ENCODE measurements around the gene RPL26.
"Not testable (repeated sequence)": the region's sequence is repeated elsewhere in the genome, so short reads cannot be mapped to it uniquely, and the experiment has no call there.

The RPL26 gene

DNA sequence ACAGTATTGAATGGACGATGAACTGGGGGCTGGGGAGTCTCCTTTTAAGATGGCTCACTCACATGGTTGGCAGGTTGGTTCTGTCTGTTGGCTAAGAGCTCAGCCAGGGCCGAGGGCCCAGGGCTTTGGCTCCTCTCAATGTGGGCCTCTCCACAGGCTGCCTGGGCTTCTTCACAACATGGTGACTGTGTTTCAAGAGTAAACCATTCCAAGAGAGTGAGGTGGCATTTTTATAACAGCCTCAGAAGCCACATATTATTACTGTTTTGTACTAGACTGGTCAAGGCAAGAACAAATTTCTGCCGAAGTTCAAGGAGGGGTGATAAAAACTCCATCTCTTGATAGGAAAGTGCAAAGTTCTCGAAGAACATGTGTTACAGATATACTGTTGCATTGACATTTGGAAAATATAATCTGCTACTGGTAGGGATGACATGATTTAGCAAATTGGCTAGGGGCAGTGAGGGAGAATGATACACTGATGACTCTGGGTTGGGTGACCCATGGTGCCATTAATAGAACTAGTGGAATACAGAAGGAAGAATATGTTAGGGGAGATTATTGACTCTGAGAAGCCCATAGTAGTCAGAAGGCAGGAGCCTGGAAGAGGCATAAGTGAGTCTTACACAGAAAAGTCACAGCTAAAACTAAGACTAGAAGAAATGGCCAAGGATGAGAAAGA lies 20.2 kb downstream of the RPL26 start:
- no peak for DNase-seq

DNA sequence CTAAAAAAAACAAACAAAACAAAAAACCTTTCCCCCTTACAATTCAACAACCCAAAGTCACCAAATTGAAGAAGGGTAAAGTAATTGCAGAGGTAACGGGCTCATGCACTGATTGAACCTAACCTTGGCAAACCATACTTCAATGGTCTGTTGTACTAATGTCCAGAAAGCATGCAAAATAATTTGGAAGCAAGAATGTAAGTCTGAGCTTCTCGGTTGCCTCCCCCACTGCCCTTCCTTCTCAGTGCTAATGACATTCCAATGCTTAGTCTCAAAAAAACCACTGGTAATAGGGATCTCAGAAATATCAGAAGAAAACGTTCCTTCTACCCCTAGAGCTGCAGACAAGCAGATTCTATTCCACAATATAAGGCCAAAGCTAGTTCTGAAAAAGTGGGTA lies 22.2 kb downstream of the RPL26 start:
- no peak for DNase-seq

DNA sequence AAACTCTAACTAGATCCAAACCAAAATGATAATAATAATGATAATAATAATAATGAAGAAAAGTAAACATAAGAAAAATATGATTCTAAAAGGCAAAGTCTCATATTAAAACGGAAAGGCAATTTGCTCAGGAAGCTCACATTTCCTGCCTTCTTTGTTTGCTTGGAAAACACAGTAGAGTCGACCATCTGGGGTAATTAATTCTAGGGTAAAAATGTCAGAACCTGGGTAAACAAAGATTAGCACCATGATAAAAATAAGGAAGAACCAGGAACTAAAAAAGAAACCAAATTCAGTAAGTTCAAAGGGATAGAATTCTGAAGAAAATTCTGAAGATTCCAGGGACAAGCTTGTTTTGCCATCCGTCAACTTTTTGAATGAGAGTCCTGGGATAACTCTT lies 22.7 kb downstream of the RPL26 start:
- DNase-seq: no peak

DNA sequence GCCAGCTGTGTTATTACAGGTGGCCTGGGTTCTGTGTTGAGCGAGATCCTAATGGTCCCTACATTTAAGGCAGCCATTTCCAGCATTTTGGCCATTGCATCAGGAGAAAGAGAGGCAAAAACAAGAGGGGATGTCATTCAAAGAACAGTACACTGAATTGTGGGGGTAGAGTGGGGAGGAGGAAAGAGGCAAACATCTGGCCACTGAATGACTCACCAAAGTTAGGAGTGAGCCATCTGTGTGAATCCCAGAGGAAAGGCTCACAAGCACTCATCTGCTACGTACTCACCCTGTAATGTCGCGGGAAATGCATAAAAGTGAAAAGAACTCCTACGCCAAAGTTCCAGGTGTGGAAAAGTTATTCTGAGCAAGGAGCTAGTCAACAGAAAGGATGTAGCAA lies 23.2 kb downstream of the RPL26 start:
- no peak for DNase-seq

DNA sequence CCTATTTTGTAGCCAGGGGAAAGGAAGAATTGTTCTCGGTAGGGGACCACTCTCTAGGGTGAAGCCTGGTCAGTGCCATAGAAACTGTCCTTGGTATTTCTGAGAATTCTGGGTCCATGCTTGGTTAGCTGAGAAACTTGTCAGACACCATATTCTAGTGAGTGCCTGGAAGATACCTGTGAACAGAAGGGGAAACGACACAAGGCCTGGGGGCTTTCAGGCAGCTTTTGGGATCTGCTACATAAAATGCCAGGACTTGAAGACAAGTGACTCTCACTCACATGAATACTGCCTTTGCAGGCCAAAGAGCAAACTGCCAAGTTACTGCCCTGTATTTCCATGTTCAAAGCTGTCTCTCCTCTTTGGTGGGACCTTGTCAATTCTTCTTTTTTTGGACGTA lies 25.1 kb downstream of the RPL26 start:
- no peak for DNase-seq

DNA sequence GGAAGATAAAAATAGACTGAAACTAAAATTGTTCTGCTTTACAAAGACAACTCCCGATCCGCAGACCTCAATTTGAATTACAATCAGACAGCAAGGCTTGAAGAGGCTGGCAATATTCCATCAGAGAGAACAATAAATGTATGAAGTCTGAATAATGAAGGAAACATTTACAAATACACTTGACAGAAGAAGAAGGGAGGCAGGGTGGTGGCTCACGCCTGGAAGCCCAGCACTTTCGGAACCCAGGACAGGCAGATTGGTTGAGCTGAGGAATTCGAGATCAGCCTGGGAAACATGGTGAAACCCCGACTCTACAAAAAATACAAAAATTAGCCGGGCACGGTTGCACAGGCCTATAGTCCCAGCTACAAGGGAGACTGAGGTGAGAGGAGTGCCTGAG lies 28.8 kb downstream of the RPL26 start:
- DNase-seq: no peak

DNA sequence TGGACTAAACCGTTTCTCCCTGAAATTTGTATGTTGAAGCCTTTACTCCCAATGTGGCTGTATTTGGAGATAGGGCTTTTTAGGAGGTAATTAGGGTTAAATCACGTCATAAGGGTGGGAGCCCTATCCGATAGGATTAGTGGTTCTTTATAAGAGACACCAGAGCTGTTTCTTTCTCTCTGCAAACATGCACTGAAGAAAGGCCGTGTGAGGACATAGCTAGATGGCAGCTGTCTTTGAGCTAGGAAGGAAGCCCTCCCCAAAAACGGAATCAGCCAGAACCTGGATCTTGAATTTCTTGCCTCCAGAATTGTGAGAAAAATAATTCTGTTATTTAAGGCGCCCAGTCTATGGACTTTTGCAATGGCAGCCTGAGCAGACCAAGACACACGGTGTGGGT lies 29.3 kb downstream of the RPL26 start:
- no peak for DNase-seq

DNA sequence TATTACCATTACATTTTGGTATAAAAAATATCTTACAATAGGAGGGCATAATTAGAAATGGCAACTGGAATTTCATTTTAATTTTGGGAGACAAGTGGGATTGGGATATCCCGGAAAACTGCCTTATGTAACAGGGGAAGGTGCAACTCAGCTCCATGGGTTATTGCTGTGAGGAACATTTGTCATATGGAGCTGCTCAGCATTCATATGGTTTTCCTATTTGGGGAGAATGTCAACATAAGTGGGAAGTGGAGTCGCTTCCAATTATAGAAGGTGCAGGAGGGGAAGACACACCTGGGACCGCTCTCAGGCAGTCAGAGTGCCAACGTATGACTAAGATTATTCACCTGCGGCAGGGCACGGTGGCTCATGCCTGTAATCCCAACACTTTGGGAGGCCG lies 32.7 kb downstream of the RPL26 start:
- DNase-seq: no peak

DNA sequence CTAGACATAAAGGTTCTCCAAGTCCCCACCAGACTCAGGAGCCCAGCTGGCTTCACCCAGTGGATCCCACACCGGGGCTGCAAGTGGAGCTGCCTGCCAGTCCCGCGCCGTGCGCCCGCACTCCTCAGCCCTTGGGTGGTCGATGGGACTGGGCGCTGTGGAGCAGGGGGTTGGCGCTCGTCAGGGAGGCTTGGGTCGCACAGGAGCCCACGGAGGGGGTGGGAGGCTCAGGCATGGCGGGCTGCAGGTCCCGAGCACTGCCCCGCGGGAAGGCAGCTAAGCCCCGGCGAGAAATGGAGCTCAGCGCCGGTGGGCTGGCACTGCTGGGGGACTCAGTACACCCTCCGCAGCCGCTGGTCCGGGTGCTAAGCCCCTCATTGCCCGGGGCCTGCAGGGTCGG lies 36.0 kb downstream of the RPL26 start:
- DNase-seq: not testable (repeated sequence)

DNA sequence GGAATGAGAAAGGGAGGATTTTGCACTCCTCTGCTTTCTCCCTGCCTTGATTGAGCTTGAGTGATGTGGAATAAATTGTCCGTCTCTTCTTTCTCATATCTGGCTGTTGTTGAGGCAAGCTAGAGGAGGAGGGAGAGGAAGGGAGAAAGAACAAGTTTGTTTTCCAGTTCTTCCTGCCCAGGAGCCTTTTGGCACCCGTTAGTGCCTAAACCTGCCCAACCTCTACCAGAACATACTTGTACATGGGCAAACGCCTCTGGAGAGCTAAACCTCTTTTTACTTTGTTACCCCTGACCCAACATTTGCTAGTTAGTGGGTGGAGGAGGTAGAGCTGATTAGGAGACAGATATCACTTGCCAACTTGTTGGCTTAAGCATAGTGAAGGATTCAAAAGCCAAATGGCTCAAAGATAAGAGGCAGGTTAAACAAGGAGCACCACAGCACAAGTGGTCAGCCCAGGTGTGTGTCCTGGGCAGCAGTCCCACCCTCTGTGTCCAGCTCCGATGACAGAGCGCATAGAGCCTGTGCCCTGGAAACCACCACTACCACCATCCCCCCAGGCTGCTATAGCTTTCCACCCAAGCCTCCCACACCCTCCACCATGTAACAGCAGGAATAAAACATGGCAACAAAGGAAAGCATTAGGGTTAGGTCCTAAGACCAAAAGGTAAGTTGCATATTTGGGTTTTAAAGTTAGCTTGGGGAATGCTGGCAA lies 36.9 kb downstream of the RPL26 start:
- no peak for DNase-seq

DNA sequence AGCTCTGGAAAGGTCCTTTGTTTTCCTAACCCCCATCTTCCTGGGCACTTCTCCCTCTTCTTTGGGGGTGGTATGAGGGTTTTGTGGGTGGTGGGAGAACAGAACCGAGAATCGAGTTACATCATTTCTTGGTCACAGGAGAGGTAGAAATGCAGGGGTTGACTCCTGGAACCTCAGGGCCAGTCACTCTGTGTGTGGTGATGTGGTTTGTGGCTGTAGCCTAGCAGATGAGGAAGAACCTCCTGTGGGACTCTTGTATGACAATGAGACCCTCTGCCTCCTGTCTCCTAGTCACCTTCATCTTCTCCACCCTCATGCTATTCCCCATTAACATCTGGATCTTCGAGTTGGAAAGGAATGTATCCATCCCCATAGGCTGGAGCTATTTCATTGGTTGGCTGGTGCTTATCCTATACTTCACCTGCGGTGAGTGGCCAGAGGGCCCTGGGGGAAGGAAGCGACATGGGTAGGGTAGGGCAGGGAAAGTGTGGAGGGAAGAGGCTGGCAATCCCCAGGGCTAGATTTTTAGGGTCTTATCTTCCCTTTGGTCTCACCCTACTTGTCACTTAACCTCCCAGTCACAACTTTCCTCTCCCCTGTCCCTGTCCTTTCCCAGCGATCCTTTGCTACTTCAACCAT lies 37.8 kb downstream of the RPL26 start:
- no peak for DNase-seq

DNA sequence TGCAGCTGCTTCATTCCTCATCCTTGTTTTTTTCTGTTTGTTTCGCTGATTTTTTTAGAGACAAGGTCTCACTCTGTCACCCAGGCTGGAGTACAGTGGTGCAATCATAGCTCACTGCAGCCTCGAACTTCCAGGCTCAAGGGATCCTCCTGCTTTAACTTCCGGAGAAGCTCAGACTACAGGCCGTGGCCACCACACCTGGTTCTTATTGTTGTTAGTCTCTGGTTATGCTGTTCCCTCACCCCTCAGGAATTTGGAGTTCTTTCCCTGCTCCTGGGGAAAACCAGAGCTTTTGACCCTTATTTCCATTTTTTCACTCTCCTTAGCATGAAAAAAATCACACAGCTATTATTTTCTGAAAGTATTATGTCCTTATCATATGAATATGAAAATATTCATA lies 41.5 kb downstream of the RPL26 start:
- no peak for DNase-seq

DNA sequence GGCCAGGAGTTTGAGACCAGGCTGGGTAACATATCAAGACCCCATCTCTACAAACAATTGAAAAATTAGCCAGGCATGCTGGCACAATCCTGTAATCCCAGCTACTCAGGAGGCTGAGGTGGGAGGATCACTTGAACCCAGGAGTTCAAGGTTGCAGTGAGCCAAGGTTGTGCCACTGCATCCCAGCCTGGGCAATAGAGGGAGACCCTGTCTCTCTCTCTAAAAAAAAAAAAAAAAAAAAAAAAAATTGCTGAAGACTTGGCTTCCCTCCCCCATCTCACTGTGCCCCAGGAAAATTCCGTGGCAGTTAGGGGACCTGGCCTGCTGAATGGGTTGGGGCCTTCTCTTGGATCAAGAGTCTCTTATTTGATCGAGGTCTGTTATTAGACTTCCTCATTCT lies 43.5 kb downstream of the RPL26 start, which contains the start of gene ODF4:
Gene ODF4, plus strand, starts transcription at position 301 of the 400 bp plus-strand sequence. CDS start 212 bp downstream, outside the sequence.
- no peak for DNase-seq

DNA sequence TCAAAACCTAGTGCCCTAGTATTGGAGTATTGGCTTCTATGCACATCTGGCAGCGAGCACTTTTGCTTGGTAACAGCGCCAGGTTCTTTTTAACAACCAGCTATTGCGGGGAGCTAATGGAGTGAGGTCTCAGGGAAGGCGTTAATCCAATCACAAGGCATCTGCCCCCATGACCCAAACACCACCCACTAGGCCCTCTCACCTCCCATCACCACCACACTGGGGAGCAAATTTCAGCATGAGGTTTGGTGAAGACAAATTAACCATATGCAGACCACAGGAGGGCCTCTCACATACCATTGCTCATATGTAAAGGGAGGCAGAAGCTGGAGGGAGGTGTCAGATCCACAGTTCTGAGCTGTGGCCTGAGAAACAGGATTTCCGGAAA lies 44.2 kb downstream of the RPL26 start:
- no peak for DNase-seq

DNA sequence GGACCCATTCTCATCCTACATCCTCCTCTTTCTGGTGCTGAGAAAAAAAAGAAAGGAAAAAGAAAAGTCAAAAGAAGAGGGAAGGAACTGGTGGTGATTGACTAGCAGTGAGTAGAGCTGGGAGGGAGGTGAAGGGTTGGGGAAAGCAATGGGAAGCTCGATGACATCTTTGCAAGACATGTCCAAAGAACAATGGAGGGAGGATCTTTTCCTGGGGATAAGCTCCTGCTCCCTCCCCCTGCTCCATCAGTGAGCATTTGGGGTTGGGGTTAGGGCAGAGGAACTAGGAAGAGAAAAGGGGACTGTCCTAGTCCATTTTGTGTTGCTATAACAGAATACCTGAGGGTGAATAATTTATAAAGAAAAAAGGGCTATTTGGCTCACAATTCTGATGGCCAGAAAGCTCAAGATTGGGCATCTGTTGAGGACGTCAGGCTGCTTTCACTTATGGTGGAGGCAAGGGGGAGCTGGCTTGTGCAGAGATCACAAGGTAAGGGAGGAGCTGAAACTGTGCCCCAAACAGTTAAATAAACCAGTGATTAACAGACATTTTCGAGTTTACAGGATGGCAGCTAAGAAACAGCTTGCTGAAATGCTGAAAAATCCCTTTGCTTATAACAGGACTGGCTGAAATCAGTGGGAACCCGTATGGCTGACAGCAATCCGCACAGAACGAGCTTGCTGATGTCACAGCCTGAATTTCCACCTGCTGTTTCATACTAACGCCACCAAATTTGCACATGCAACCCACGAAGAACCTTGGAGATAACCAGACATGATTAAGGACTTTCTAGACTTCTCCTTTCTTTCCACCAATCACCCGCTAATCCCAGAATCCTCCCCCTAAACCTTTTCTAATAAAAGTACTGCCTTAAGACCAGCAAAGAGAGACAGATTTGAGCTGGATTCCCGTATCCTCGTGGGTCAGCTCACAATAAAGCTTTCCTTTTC lies 44.9 kb downstream of the RPL26 start:
- no peak for DNase-seq

DNA sequence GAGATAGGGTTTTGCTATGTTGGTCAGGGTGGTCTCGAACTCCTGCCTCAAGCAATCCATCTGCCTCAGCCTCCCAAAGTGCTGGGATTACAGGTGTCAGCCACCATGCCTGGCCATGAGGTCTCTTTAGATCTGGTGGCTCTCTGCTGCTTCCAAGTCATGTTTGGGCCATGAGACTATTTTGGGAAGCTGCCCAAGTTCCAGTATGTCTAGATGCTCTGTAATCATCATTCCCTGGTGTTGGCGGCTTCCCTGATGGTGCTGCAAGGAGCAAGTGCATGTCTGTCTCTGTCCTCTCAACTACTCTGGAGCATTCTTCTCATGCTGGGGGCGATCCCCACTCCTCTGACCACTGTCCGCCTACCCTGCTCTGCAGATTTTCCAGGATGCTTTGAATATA lies 49.7 kb downstream of the RPL26 start:
- DNase-seq: no peak

DNA sequence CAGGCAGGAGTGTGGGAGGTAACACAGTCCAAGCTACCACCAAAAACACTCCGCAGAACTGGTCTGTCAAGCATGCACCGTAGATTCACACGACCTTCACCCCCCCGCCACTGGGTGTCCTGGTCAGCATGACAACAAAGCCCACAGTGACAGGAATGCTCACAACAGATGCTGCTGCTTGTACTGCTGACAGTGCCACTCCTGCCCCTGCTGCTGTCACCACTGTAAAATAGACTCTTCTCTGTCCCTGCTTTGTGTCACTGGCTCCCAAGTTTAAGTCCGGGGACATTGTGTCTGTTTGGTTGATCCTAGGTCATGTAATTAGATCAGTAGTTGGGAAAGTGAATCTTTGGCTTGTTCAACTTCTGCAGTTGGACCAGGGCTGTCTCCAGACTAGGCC lies 50.3 kb downstream of the RPL26 start:
- DNase-seq: no peak

DNA sequence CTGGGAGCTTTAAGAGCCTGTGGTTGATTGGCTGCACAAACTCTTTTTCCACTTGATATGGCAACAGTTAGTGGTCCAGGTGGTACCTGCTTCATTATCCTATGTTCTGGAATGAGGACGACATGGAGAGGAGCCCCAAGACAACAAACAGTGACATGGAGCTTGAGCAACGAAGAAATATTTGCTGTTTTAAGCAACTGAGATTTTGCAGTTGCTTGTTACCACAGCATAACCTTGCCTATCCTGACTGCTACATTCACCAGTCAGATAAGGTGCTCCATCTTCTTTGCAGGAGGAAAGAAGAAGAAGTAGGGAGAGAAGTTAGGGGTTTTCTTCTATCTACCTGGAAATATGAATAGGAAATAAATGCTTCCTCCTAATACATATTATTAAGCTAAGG lies 50.9 kb downstream of the RPL26 start:
- DNase-seq: no peak

All from NCI-H774 (cell line).